ENCODE results near the gene GPR68. TPM values are rescaled to one million over a fixed set of nuclear protein-coding genes. Genes with fewer than 3 reads are reported as not detected.
"Not testable (repeated sequence)": the region's sequence is repeated elsewhere in the genome, so short reads cannot be mapped to it uniquely, and the experiment has no call there.

Gene GPR68
- total and polyA plus RNA-seq, 2 experiments from 2014 or later = 0.19 to 0.35 TPM

- not testable (repeated sequence) for H3K27ac Mint-ChIP-seq; H4K20me1 ChIP-seq (replicated peaks; ENCODE audit: insufficient read depth); H3K36me3 ChIP-seq (ENCODE audit: insufficient read depth); H3F3A ChIP-seq (replicated peaks; ENCODE audit: low read depth); H3K9me2 ChIP-seq (ENCODE audit: insufficient read depth); H2AFZ ChIP-seq; H3K36me3 Mint-ChIP-seq (ENCODE audit: low read depth); H3K4me3 Mint-ChIP-seq; H3K79me2 ChIP-seq (replicated peaks; ENCODE audit: insufficient read depth); H3K27me3 ChIP-seq (ENCODE audit: insufficient read depth); H3K27me3 Mint-ChIP-seq (ENCODE audit: insufficient read depth, low read depth, poor library complexity); H3K4me3 ChIP-seq; H3K27ac ChIP-seq (ENCODE audit: low read depth); H3K4me1 ChIP-seq (ENCODE audit: insufficient read depth); H3K4me2 ChIP-seq; DNase-seq (ENCODE audit: low spot score); H3K9me3 Mint-ChIP-seq; ATAC-seq
- peaks cover 20% of the 10 kb centered on the region for H3K4me1 Mint-ChIP-seq
Observed at GRCh38 chr14:91245616-91246015, 1.1 kb upstream of the GPR68 start.

- 0 out of 2 replicates have a peak, but pooled peaks cover 3% of the 10 kb centered on the region for H3K4me1 ChIP-seq (ENCODE audit: insufficient read depth)
- peaks cover 14% of the 10 kb centered on the region for H3K4me1 Mint-ChIP-seq
- H3F3A ChIP-seq (replicated peaks; ENCODE audit: low read depth) = no peaks in the 10 kb centered on the region
- H4K20me1 ChIP-seq (replicated peaks; ENCODE audit: insufficient read depth) = no peaks in the 10 kb centered on the region
- H3K9me3 Mint-ChIP-seq = no peaks in the 10 kb centered on the region
- H3K27ac Mint-ChIP-seq = no peak overlapping the region
- no peaks in the 10 kb centered on the region for H3K36me3 ChIP-seq (ENCODE audit: insufficient read depth)
- 0 out of 2 replicates have a peak overlapping the region, but pooled peaks have one; percentile 63 for H2AFZ ChIP-seq
- no peak overlapping the region for H3K4me3 Mint-ChIP-seq
- no peaks in the 10 kb centered on the region for H3K9me2 ChIP-seq (ENCODE audit: insufficient read depth)
- DNase-seq (ENCODE audit: low spot score) (no peak), ATAC-seq (peak; percentile 45; the same call in 2 of the 3 replicates)
- H3K4me3 ChIP-seq = no peak overlapping the region
- no peak overlapping the region for H3K27ac ChIP-seq (ENCODE audit: low read depth)
- no peaks in the 10 kb centered on the region; the same call in 2 of the 3 replicates for H3K36me3 Mint-ChIP-seq (ENCODE audit: low read depth)
- H3K4me2 ChIP-seq = no peak overlapping the region
- H3K27me3 ChIP-seq (ENCODE audit: insufficient read depth) = no peaks in the 10 kb centered on the region
- peaks cover 4% of the 10 kb centered on the region for H3K27me3 Mint-ChIP-seq (ENCODE audit: insufficient read depth, low read depth, poor library complexity)
- no peaks in the 10 kb centered on the region for H3K79me2 ChIP-seq (replicated peaks; ENCODE audit: insufficient read depth)
- no peak for TF ChIP-seq EZH2phosphoT487 (IDR thresholded peaks at IDR 0.05; ENCODE audit: unreplicated experiment)
- TF ChIP-seq ETS1 (IDR thresholded peaks at IDR 0.05) = no peak
- no peak for TF ChIP-seq NANOG (IDR thresholded peaks at IDR 0.05; ENCODE audit: borderline replicate concordance)
- TF ChIP-seq CTCF (conservative IDR thresholded peaks at IDR 0.05; ENCODE audit: low read depth in 2 of 2) = no peak
- no peak for TF ChIP-seq CREB1 (CRISPR knock-in tag; IDR thresholded peaks at IDR 0.05; ENCODE audit: low read depth)
- TF ChIP-seq POLR2AphosphoS5 (IDR thresholded peaks at IDR 0.05; ENCODE audit: low read depth) = no peak
- TF ChIP-seq JUNB (IDR thresholded peaks at IDR 0.05; ENCODE audit: unreplicated experiment) = no peak
- TF ChIP-seq EZH2 (IDR thresholded peaks at IDR 0.05; ENCODE audit: low read depth, unreplicated experiment) = no peak
- no peak for TF ChIP-seq REST (IDR thresholded peaks at IDR 0.05; ENCODE audit: unreplicated experiment)
- no peak for TF ChIP-seq ZNF462 (CRISPR knock-in tag; IDR thresholded peaks at IDR 0.05)
Observed at GRCh38 chr14:91245029-91245428, 525 bp upstream of the GPR68 start.

Data from GM23338 (cell line).